Uterus (tissue), 4 donors: ENCODE results near the gene MTG2. TPM values are rescaled to one million over a fixed set of nuclear protein-coding genes. Genes with fewer than 3 reads are reported as not detected.

ENCODE experiments used
- DNase-seq, 2 donors: peaks; one replicate each; pipeline ENCODE4 v3.0.0-alpha.2; 2019 to 2020
- H3K27ac ChIP-seq, 2 donors: fragments of 200-600 bp; sonication (generic); 1 replicate in 1 of 2; 2 replicates in 1 of 2; pipeline ENCODE4 v1.5.1; 2016 to 2018
- H3K27me3 ChIP-seq, 2 donors: fragments of 200-600 bp; sonication (generic); one replicate each; pipeline ENCODE4 v1.5.1; 2018 to 2019; ENCODE audit warnings: control low read depth in 1 of 2
- H3K36me3 ChIP-seq, 2 donors: fragments of 200-600 bp; sonication (generic); one replicate each; pipeline ENCODE4 v1.5.1; 2019; ENCODE audit warnings: control low read depth in 1 of 2
- H3K4me1 ChIP-seq, 2 donors: fragments of 200-600 bp; sonication (generic); one replicate each; pipeline ENCODE4 v1.5.1; 2018 to 2019; ENCODE audit warnings: control low read depth in 1 of 2
- H3K4me3 ChIP-seq, 2 donors: fragments of 200-600 bp; sonication (generic); 1 replicate in 1 of 2; 2 replicates in 1 of 2; pipeline ENCODE4 v1.5.1; 2018 to 2019; ENCODE audit warnings: mild to moderate bottlenecking in 1 of 2
- H3K9me3 ChIP-seq, 2 donors: fragments of 200-600 bp; sonication (generic); one replicate each; pipeline ENCODE4 v1.5.1; 2019; ENCODE audit warnings: control low read depth in 1 of 2
- POLR2A ChIP-seq, 2 donors: fragments of 450-650 bp; IDR thresholded peaks; one replicate each; pipeline ENCODE4 v1.6.1; 2016; ENCODE audit warnings: antibody characterized with exemption in 2 of 2, mild to moderate bottlenecking in 1 of 2, moderate library complexity in 1 of 2
- intact Hi-C: fragments of 100-400 bp; cut with DNase I; formaldehyde crosslinking; loops from one replicate; pipeline ENCODE4 v1.15.1; 2023; ENCODE audit warnings: low total_unique reads
- total RNA-seq, 4 donors: library from RNA; depleted of rRNA in 3 of 4; stranded (reverse); fragments of >200 nt in 3 of 4; gene quantifications; one replicate each; pipeline versions ENCODE4 v1.1.0 to v1.2.4, GENCODE V29; 2014 to 2023
- TF ChIP-seq, protein P1 (sequence below), 4 experiments: fragments of 200-600 bp in 2 of 4; fragments of 450-650 bp in 2 of 4; sonication (generic) in 2 of 4; IDR thresholded peaks; one replicate each; pipeline ENCODE4 v1.5.1; 2016 to 2019; ENCODE audit warnings: antibody characterized with exemption in 4 of 4, mild to moderate bottlenecking in 2 of 4, moderate library complexity in 1 of 4
- donor health status: DM: yes; HTN: yes; CAD: no.

MTG2 gene
- total RNA-seq, 4 donors from 2014 or later, result 0.59 to 38.5 (median 22.7) TPM

DNA sequence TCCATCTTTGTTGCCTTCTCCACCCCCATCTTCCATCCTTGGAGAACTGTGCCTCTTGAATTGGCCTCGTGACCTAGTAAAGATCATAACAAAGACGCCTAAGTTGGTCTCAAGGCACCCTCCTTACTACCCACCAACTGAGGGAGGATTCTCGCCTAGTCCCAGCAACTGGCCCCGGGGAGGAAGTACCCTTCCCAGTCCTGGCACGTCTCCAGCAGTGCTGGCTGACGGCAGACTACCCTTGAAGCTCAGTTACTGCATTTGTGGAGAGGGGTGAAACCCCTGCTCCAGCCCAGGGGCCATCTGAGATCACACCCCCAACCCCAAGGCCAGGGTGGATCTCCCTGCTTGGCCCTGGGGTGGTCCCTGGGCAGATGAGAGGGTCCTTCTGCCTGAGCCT, 53.4 kb downstream of the MTG2 start:
- H3K4me3 ChIP-seq, result no peak overlapping the region
- no peak overlapping the region for H3K27ac ChIP-seq
- TF ChIP-seq POLR2A (IDR thresholded peaks at IDR 0.05), result no peak
- TF ChIP-seq, protein P1, sequence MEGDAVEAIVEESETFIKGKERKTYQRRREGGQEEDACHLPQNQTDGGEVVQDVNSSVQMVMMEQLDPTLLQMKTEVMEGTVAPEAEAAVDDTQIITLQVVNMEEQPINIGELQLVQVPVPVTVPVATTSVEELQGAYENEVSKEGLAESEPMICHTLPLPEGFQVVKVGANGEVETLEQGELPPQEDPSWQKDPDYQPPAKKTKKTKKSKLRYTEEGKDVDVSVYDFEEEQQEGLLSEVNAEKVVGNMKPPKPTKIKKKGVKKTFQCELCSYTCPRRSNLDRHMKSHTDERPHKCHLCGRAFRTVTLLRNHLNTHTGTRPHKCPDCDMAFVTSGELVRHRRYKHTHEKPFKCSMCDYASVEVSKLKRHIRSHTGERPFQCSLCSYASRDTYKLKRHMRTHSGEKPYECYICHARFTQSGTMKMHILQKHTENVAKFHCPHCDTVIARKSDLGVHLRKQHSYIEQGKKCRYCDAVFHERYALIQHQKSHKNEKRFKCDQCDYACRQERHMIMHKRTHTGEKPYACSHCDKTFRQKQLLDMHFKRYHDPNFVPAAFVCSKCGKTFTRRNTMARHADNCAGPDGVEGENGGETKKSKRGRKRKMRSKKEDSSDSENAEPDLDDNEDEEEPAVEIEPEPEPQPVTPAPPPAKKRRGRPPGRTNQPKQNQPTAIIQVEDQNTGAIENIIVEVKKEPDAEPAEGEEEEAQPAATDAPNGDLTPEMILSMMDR (IDR thresholded peaks at IDR 0.05), result no peak
- H3K9me3 ChIP-seq, result no peaks in the 10 kb centered on the region
- H3K4me1 ChIP-seq, result no peaks in the 10 kb centered on the region
- H3K36me3 ChIP-seq, result no peaks in the 10 kb centered on the region
- no peak for DNase-seq
- no peaks in the 10 kb centered on the region for H3K27me3 ChIP-seq
- intact Hi-C loops, result no loop called here

DNA sequence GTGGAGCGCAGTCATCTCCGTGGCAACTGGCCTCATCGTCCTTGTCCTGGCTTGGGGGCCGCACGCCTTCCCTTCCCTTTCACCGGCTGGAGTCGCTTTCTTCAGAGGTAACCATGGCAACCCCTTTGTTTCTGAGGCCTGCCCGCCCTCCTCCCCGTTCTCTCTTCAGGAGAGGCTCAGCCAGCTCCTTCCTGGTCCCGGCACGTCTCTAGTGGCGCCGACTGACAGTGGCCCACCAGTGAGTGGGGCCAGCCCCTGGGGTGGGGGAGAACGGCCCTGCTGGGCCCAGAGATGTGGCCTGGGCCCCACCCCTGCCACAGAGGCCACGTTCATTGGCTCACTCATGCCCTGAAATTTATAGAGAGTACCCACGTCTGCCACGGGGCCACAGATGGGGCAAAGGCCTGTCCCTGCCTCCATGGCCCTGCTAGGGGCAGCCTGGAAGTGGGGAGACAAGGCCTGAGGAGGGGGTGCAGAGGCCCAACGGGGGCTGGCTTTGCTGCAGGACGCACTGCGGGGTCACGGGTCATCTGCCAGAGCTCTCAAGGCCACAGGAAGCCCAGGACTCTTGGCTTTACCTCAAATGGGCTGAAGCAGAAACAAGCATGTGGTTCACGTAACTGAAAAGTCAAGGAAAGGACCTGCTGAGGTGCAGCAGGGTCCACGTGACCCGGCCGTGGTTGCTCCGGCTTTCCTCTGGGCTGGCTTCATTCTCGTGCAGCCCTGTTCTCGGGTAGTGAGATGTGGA, 54.1 kb downstream of the MTG2 start:
- no peaks in the 10 kb centered on the region for H3K9me3 ChIP-seq
- no peaks in the 10 kb centered on the region for H3K4me1 ChIP-seq
- no peak for DNase-seq
- H3K27me3 ChIP-seq, result no peaks in the 10 kb centered on the region
- no peak overlapping the region for H3K27ac ChIP-seq
- no peaks in the 10 kb centered on the region for H3K36me3 ChIP-seq
- TF ChIP-seq POLR2A (IDR thresholded peaks at IDR 0.05), result no peak
- TF ChIP-seq, protein P1 (IDR thresholded peaks at IDR 0.05), result no peak
- no peak overlapping the region for H3K4me3 ChIP-seq
- intact Hi-C loops, result no loop called here

DNA sequence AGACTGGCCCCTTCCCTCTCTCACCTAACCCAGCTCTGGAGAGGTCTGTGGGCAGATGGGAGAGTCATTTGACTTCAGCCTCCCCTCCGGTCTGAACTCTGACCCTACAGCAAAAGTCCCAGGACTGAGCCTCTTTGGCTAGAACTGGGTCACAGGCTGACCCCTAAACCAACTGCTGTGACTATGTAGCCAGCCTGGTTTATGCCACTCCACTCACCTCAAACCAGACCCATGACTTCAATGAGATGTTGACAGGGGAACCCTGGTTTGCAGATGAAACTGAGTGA, 54.6 kb downstream of the MTG2 start:
- no peak for DNase-seq
- Histone ChIP-seq H3K36me3 (no peaks in the 10 kb centered on the region), H3K9me3 (no peaks in the 10 kb centered on the region), H3K27ac (peak overlapping the region in 1 of 2 donors; percentile 27), H3K4me1 (no peaks in the 10 kb centered on the region), H3K4me3 (peak overlapping the region; percentile 29 to 31), H3K27me3 (no peaks in the 10 kb centered on the region)
- TF ChIP-seq, protein P1 (IDR thresholded peaks at IDR 0.05), result no peak
- no peak for TF ChIP-seq POLR2A (IDR thresholded peaks at IDR 0.05)
- intact Hi-C loops, result no loop called here

DNA sequence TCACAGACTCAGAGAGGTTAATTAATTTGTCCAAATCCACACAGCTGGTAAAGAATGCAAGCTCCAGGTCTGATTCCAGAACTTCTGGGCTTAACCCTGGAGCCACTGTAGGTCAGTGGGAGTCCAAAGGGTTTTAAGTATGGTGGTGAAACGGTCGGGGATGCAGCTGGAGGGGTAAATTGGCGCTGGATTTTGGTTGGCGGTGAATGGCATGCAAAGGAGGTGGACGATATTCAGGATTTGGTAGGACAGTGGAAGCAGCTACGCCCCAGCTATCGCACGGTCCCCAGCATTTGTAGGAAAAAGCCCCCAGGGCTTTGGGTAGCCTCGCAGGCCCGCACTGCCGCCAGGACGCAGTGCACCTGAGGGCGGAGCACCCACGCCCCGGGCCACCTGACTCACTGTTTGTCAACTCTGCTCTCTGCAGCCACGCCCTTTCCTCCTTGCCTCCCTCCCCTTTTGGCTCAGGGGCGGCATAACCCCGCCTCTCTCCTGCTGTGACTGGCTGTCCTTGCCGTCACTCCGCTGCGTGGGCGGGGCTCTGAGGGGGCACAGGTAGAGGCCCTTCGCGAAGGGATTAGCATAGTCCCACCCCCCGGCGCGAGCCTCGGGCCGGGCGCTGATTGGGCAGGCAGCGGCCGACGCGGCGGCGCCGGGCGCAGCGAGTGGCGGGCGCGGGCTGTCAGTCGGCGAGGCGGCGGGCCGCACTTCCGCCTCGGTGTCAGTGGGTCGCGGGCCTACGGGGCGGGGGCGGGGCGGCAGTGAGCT, 55.2 kb downstream of the MTG2 start, which contains the start of gene OSBPL2:
Gene OSBPL2 (plus strand): TSS at position 721 of the 768 bp plus-strand sequence. CDS start 17,664 bp downstream, outside the sequence.
- no peaks in the 10 kb centered on the region for H3K36me3 ChIP-seq
- DNase-seq, result peak; percentile 98 to 99
- H3K4me3 ChIP-seq, result peak within 1 kb of the TSS; percentile 53 to 77
- no peaks in the 10 kb centered on the region for H3K27me3 ChIP-seq
- TF ChIP-seq, protein P1 (IDR thresholded peaks at IDR 0.05), result no peak
- TF ChIP-seq POLR2A (IDR thresholded peaks at IDR 0.05), result peak in 1 of 2 donors; percentile 44
- H3K9me3 ChIP-seq, result no peaks in the 10 kb centered on the region
- H3K4me1 ChIP-seq, result no peaks in the 10 kb centered on the region
- intact Hi-C loops, result no loop called here
- H3K27ac ChIP-seq, result peak within 1 kb of the TSS; percentile 74 to 82
